Measurements from ENCODE around the gene SVIP. TPM values are rescaled to one million over a fixed set of nuclear protein-coding genes. Genes with fewer than 3 reads are reported as not detected.

The SVIP gene
- total RNA-seq, 6 experiments from 2014 or later = 3.5 to 12.0 (median 5.8) TPM

- Histone ChIP-seq H3K4me1 (peaks cover 0 to 23% (median 2%) of the 10 kb centered on the region in 4 donors), H3K4me3 (no peak overlapping the region), H3K9me3 (no peaks in the 10 kb centered on the region), H3K27ac (no peak overlapping the region), H3K27me3 (no peaks in the 10 kb centered on the region), H3K36me3 (no peaks in the 10 kb centered on the region)
- no peak for TF ChIP-seq POLR2A (IDR thresholded peaks at IDR 0.05)
- no peak for TF ChIP-seq CTCF (IDR thresholded peaks at IDR 0.05)
- DNase-seq = no peak
- ATAC-seq = peak in 3 of 4 donors; percentile 41 to 51 (median 43)
- 45% methylated on average over 5 of the region's 5 CpGs for WGBS (ENCODE audit: insufficient coverage, low coverage, low lambda C conversion rate, missing lambda C conversion rate)
- intact Hi-C loops (cut with DNase I) = no loop called here
Observed at GRCh38 chr11:22775248-22775647, 54.4 kb downstream of the SVIP start.

- intact Hi-C loops (cut with DNase I) = no loop called here
- no peak overlapping the region for H3K4me3 ChIP-seq
- DNase-seq (no peak), ATAC-seq (peak in 2 of 4 donors; percentile 17 to 41)
- no peaks in the 10 kb centered on the region for H3K36me3 ChIP-seq
- TF ChIP-seq POLR2A (IDR thresholded peaks at IDR 0.05) = no peak
- TF ChIP-seq CTCF (IDR thresholded peaks at IDR 0.05) = no peak
- H3K4me1 ChIP-seq = peaks cover 0 to 18% (median 2%) of the 10 kb centered on the region in 4 donors
- WGBS (ENCODE audit: insufficient coverage, low coverage, low lambda C conversion rate, missing lambda C conversion rate) = 64% methylated on average over 2 of the region's 2 CpGs
- no peak overlapping the region for H3K27ac ChIP-seq
- no peaks in the 10 kb centered on the region for H3K9me3 ChIP-seq
- H3K27me3 ChIP-seq = no peaks in the 10 kb centered on the region
Observed at GRCh38 chr11:22774716-22775115, 54.9 kb downstream of the SVIP start.

GRCh38 chr11:22769081-22769480 is 60.5 kb downstream of the SVIP start:
- WGBS (ENCODE audit: insufficient coverage, low coverage, low lambda C conversion rate, missing lambda C conversion rate) = 80% methylated on average over 1 of the region's 1 CpG
- Histone ChIP-seq H3K27ac (no peak overlapping the region), H3K9me3 (no peaks in the 10 kb centered on the region), H3K4me1 (no peaks in the 10 kb centered on the region), H3K27me3 (no peaks in the 10 kb centered on the region), H3K36me3 (no peaks in the 10 kb centered on the region), H3K4me3 (no peak overlapping the region)
- DNase-seq (no peak), ATAC-seq (no peak)
- intact Hi-C loops (cut with DNase I) = no loop called here
- TF ChIP-seq POLR2A (IDR thresholded peaks at IDR 0.05) = no peak
- TF ChIP-seq CTCF (IDR thresholded peaks at IDR 0.05) = no peak

Other genes with a start within 250 kb of the SVIP start
- 1 to 10 TPM; 4.1 to 5.1 (median 4.6) TPM for gene FANCF, start 204.0 kb downstream of the SVIP start, total RNA-seq
- gene GAS2, start 163.2 kb downstream of the SVIP start, total RNA-seq = 10 to 100 TPM; 16.1 to 35.6 (median 27.8) TPM
- gene CCDC179, start 30.7 kb upstream of the SVIP start, total RNA-seq = not detected

Measured in right lobe of liver (tissue), 6 donors.